ENCODE measurements around the gene HOXA13. TPM values are rescaled to one million over a fixed set of nuclear protein-coding genes. Genes with fewer than 3 reads are reported as not detected.

Gene HOXA13
- total and polyA plus RNA-seq, 2 experiments from 2014 or later: not detected

DNA sequence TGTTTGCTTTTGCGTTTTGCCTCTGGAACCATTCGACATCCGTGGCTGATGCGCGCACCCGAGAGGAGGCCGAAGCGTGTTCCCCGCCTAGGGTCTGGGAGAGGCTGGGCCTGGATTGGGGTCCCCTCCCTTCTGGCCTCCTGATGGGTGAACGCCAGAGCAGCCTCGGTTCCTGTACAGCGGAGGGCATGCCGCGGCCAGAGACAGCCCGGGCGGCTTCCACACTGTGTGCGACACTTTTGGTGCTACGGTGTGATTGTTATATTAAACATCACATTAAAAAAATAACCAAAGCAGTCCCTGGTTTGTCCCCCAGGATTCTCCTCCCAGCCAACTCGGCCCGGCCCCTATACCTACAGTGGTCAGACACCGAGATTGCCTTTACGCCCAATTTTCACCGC lies 39.7 kb downstream of the HOXA13 start:
- H2AFZ ChIP-seq: no peak overlapping the region
- H3F3A ChIP-seq (replicated peaks; ENCODE audit: low read depth): peaks cover 17% of the 10 kb centered on the region
- H3K4me3 ChIP-seq: peak overlapping the region; percentile 64
- H3K27ac Mint-ChIP-seq: no peak overlapping the region
- H3K9me2 ChIP-seq (ENCODE audit: insufficient read depth): no peaks in the 10 kb centered on the region
- no peak overlapping the region for H3K27ac ChIP-seq (ENCODE audit: low read depth)
- H3K27me3 ChIP-seq (ENCODE audit: insufficient read depth): peaks cover 100% of the 10 kb centered on the region
- no peaks in the 10 kb centered on the region; the same call in 1 of the 2 replicates for H3K36me3 ChIP-seq (ENCODE audit: insufficient read depth)
- TF ChIP-seq EZH2phosphoT487 (IDR thresholded peaks at IDR 0.05; ENCODE audit: unreplicated experiment) (peak; percentile 64), ZNF114 (CRISPR knock-in tag; IDR thresholded peaks at IDR 0.05) (no peak), NANOG (IDR thresholded peaks at IDR 0.05; ENCODE audit: borderline replicate concordance) (no peak), EZH2 (IDR thresholded peaks at IDR 0.05; ENCODE audit: low read depth, unreplicated experiment) (peak; percentile 35)
- TF ChIP-seq, protein P1, sequence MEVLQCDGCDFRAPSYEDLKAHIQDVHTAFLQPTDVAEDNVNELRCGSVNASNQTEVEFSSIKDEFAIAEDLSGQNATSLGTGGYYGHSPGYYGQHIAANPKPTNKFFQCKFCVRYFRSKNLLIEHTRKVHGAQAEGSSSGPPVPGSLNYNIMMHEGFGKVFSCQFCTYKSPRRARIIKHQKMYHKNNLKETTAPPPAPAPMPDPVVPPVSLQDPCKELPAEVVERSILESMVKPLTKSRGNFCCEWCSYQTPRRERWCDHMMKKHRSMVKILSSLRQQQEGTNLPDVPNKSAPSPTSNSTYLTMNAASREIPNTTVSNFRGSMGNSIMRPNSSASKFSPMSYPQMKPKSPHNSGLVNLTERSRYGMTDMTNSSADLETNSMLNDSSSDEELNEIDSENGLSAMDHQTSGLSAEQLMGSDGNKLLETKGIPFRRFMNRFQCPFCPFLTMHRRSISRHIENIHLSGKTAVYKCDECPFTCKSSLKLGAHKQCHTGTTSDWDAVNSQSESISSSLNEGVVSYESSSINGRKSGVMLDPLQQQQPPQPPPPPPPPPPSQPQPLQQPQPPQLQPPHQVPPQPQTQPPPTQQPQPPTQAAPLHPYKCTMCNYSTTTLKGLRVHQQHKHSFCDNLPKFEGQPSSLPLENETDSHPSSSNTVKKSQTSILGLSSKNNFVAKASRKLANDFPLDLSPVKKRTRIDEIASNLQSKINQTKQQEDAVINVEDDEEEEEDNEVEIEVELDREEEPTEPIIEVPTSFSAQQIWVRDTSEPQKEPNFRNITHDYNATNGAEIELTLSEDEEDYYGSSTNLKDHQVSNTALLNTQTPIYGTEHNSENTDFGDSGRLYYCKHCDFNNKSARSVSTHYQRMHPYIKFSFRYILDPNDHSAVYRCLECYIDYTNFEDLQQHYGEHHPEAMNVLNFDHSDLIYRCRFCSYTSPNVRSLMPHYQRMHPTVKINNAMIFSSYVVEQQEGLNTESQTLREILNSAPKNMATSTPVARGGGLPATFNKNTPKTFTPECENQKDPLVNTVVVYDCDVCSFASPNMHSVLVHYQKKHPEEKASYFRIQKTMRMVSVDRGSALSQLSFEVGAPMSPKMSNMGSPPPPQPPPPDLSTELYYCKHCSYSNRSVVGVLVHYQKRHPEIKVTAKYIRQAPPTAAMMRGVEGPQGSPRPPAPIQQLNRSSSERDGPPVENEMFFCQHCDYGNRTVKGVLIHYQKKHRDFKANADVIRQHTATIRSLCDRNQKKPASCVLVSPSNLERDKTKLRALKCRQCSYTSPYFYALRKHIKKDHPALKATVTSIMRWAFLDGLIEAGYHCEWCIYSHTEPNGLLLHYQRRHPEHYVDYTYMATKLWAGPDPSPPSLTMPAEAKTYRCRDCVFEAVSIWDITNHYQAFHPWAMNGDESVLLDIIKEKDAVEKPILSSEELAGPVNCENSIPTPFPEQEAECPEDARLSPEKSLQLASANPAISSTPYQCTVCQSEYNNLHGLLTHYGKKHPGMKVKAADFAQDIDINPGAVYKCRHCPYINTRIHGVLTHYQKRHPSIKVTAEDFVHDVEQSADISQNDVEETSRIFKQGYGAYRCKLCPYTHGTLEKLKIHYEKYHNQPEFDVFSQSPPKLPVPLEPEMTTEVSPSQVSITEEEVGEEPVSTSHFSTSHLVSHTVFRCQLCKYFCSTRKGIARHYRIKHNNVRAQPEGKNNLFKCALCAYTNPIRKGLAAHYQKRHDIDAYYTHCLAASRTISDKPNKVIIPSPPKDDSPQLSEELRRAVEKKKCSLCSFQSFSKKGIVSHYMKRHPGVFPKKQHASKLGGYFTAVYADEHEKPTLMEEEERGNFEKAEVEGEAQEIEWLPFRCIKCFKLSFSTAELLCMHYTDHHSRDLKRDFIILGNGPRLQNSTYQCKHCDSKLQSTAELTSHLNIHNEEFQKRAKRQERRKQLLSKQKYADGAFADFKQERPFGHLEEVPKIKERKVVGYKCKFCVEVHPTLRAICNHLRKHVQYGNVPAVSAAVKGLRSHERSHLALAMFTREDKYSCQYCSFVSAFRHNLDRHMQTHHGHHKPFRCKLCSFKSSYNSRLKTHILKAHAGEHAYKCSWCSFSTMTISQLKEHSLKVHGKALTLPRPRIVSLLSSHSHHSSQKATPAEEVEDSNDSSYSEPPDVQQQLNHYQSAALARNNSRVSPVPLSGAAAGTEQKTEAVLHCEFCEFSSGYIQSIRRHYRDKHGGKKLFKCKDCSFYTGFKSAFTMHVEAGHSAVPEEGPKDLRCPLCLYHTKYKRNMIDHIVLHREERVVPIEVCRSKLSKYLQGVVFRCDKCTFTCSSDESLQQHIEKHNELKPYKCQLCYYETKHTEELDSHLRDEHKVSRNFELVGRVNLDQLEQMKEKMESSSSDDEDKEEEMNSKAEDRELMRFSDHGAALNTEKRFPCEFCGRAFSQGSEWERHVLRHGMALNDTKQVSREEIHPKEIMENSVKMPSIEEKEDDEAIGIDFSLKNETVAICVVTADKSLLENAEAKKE (CRISPR knock-in tag; IDR thresholded peaks at IDR 0.05): no peak
- 0 out of 3 replicates have a peak overlapping the region, but pooled peaks have one; percentile 24 for H3K4me3 Mint-ChIP-seq
- H3K27me3 Mint-ChIP-seq (ENCODE audit: insufficient read depth, low read depth, poor library complexity): peaks cover 99% of the 10 kb centered on the region
- H3K9me3 Mint-ChIP-seq: peaks cover 10% of the 10 kb centered on the region; the same call in 2 of the 3 replicates
- H3K4me1 ChIP-seq (ENCODE audit: insufficient read depth): peaks cover 4% of the 10 kb centered on the region; the same call in 1 of the 2 replicates
- peaks cover 12% of the 10 kb centered on the region for H3K4me1 Mint-ChIP-seq
- ATAC-seq (no peak), DNase-seq (ENCODE audit: low spot score) (no peak)
- H3K36me3 Mint-ChIP-seq (ENCODE audit: low read depth): no peaks in the 10 kb centered on the region; the same call in 2 of the 3 replicates
- peak overlapping the region; percentile 82 for H3K4me2 ChIP-seq
- H4K20me1 ChIP-seq (replicated peaks; ENCODE audit: insufficient read depth): peaks cover 48% of the 10 kb centered on the region
- no peaks in the 10 kb centered on the region for H3K79me2 ChIP-seq (replicated peaks; ENCODE audit: insufficient read depth)

All from GM23338 (cell line).